NCI-H1436 treated with DMSO at 0.1 percent for 48 hours (cell line): ENCODE data around the gene BTNL2.

Source experiments
- DNase-seq: peaks from one replicate; lab custom pipeline; 2025; lab: John Stamatoyannopoulos, UW

BTNL2 gene

DNA sequence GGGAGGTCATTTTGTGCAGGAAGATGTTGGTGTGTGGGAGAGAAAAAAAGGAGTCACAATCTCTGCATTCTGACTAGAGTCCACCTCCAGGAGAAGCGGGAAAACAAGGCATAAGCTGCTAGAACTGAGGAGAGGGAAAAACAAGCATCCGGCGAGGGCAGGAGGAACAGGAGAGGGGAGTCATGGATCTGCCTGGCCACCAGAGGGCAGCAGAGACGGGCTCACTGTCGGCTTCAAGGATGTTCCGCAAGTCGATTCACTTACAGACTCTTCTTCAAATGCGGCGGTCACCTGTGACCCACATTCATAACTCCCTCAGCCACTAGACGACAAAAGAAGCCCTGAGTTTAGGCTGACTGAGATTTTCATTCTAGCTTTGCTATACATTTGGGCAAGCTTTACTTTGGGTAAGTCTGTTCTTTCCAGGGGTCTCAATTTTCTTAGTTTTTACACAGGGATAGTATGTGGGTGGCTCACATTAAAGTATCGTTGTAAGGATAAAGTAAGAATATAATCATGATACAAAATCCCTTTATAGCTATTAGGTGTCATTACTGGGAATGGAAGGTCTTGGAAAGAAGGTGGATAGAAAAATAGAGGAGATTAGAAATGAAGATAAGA lies 6.6 kb upstream of the BTNL2 start:
- DNase-seq, result no peak

DNA sequence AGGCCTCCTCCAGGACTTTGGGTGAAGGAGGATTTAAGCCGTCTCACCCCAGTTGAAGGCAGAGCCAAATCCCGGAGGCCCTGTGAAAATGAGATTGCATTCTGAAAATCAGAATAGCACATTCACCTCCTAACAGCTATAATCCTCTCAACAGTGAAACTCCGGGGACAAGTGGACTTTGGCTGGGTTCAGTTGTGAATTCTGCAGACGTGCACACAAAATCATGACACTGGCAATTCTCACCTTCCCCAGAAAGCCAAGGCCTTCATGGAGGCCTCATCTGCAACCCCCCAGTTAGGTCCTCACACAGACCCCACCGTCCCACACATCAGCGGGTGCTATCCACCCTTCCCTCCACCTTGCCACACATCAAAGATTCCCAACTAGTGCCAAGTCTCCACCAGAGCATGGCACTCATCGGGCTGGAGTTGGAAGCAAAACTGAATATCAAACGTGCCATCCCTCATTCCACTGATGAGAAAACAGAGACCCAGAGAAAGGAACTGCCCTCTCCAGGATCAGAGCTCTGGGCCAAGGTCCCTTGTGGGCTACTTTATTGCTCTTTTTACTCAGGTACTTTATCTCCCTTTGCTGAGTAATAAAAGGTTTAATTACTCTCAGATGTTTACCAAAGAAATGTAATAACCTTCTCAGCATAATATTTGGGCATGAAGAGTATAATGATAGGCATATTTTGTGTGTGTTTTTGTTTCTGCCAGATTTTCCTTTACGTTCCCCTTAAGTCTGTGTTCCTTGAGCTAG lies 4.8 kb upstream of the BTNL2 start:
- no peak for DNase-seq

DNA sequence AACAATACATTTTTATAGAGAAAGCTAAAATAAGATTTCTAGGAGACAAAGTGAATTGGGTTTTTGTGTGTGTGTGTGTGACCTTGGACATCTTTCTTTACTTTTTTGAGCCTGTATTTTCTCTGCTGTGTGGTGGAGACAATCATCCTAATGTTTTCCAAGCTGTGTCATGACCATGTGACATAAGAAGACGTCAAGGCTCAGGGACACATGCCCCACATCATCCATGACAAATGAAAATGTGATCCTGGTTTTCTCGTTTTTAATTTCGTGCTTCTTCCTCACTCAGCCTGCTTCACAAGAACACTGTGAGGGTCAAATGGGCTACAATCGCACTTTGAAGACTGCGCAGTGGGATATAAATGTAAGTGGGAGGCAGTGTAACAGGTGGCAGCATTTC lies 3.9 kb upstream of the BTNL2 start:
- no peak for DNase-seq

DNA sequence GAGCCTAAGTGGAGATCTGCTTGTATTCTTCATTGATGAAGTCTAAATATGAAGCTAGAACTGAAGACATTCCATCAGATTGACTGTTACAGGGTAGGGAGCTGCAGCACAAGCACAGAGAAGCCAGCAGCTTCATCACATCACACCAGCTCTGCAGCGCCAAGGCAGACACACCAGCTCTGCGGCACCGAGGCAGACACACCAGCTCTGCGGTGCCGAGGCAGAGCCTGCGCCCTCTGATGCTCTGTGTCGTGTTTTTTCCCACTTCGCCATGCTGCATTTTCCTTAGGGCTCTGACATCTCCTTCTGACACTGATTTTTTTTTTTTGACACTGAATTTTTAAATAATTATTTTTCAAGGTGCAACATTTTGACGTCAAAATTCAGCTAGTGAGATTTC lies 784 bp downstream of the BTNL2 start:
- DNase-seq, result no peak

DNA sequence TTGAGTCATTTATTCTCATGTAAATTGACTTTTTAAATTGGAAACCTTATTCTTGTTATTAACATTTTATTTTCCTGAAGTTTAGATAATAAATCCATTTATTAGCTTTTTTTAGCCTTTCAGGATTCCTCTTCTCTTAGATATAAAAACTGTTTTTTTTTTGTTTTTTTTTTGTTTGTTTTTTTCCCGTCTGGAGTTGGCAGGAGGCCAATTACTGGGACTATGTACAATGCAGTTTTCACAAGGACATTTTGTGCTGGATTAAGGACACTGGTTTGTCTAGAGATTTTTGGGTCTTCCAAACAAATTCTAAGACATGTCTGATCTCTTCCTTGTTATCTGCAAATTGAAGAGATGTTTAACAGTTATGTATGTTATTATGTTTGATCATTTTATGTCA lies 1.3 kb downstream of the BTNL2 start:
- DNase-seq, result no peak

DNA sequence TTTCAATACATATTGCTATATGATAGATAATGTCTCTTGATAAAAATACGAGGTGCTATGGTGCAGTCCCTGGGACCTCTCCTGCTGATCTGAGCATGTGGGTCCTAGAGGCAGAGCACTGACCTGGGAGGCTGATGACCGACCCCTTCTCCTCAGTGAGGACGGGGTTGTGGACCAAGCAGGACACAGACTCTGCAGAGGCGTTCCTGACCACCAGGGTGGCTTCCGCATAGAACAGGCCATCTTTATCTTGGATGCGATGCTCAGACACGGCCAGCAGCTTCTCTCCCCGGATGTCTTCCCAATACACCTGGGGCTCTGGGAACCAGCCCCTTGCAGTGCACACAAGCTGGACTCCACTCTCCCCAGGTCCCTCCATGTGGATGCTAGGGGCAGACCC lies 4.2 kb downstream of the BTNL2 start:
- no peak for DNase-seq

DNA sequence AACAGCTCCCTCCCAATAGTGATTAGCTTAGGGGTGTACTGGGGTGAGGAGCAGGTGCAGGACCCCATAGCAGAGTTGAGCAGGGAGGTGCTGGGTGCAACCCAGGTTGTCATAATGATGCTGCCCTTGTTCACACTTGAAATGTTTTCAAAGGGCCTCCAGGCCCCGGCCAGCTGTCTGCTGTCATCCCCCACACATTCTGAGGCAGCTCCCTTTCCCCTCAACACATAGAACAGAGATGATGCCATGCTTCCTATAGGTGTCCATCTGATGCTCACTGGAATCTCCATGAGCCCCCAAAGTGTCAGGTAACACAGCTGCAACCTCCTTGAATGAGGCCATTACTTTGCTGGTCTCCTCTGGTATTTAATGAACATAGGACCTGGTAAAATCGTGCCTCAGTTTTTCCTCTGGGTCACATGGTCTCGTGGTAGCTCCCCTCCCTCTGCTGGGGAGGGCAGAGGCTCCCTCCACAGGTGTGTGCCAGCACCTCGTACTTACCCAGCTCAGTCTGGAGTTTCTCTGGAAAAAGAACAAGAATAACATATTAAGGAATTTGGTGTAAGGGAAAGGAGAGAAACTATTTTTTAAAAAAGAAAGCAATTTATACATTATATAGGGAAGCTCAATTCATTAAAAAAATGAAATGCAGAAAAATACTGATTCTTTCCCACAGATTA lies 5.6 kb downstream of the BTNL2 start:
- DNase-seq, result no peak

DNA sequence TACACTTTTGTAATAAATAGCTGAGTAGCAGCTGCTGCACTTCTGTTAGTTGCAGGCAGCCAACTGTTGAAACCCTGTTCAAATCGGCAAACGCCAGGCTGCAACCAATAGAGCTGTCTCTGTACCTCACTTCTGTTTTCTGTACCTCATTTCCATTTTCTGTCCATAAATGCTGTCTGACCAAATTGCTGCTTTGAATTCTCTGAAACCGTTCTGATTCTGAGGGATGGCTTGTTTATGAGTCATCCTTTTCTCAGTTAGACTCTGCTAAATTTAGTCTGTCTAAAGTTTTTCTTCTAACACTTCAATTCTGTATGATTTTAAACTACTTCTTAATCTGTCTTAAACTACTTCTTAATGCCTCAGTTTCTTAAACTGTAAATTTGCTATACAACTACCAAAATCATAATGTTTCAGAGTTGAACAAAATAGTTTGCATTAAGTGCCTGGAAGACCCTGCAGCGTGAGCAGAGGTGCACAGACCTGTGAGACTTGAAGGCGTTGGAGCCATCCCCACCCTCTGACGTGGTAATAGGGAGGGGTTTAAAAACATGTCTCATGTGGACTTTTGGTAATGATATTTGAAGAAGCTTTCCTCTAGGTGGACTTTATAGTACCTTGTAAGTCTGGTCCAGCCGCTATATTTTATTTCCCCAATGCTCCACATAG lies 9.6 kb downstream of the BTNL2 start:
- DNase-seq, result no peak

DNA sequence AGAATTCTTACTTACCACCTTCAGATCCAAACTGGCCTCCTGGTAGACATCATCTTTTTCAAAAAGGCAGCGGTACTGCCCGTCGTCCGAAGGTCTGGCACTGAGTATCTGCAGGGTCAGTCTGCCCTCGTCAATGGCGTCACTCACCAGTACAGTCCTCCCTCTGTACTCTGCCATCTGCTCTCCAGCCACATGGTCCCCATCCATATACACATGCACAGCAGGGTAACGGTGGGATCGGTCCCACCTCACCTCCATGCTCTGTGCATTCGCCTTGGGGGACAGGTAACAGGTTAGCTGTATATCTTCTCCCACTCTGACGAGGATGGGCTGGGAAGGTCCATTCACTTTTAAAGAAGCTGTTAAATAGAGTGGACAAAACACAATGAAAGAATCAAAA lies 11.0 kb downstream of the BTNL2 start:
- no peak for DNase-seq

DNA sequence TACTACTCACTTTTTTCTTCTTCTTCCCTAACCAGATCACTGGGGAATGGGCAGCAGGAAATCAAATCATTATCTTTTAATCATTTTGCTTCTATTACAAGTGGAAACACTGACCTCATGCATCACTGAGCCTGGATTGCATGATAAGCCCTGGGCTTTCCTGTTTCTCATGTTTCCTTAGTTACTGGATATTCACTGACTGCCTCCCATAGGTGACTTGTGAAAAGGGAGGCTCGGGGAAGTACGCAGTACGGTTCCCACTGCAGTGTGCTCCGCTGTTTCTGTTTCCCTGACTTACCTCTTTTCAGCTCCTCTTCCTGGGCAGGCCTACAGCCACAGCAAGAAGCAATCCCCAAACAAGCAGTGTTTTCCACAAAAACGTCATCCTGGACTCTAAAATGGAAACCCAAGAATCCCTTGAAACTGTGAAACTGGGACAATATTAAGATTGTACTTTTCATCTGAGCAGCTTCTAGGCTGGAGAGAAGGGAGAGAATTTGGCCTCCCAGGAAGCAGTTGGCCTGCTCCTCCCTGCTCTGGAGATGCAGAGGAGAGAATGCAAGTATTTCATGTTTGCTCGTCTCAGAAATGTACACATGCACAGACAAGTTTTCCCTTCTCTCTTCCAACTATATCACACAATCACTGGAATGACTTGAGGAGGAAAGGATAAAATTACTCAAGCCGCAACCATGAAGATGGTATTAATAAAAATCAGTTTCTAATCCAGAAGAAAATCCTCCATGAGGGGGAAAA lies 13.1 kb downstream of the BTNL2 start:
- DNase-seq, result no peak

DNA sequence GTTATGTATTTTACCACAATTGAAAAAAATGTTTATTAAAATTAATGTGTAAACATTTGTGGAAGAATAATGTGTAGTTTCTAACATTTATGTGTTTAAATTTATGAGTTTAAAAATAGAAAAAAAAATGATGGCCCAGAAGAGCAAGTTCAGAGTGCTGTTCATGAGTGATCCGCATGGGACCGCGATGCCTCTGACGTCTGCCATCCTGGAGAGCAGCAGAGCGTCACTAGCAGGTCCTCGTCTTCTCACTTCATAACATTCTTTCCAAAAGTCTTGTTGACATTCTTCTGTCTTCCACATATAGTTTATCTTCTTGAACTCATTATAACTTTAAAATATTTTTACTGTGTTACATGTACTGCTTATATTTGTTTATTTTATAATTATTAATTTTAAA lies 15.5 kb downstream of the BTNL2 start:
- no peak for DNase-seq

DNA sequence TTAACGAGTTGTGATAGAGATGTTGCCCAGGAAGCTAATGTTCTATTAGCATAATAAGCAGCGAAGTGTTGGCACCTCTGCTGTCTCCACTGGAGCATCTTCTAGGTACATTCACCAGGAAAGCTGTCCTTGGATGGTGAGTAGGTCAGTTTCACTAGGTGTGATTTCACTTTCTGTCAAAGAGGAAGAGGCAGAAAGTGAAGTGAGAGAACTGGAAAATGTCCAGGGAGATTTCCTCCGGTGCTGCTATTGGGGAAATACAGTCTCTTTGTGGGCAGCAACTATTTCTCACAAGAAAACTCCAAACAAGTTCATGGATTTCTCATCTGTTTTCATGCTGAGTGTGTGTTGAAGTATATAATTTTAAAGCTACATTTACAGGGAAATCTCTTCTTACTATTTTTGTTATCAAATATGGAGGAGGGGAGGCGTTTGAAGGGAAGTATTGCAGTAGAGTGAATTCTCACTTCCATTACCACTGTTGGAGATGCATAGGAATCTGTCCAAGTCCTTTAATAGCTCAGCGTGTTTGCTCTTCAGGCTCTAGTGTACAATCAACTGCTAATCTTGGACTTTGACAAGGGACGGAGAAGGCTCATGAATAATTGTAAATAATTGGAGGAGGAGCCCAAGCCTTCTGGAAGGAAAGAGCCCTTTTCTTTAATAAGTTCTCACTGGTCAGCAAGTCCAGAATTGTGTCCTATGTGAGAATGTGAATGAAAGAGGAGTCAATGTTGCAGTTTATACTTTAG lies 19.2 kb downstream of the BTNL2 start:
- DNase-seq, result no peak

DNA sequence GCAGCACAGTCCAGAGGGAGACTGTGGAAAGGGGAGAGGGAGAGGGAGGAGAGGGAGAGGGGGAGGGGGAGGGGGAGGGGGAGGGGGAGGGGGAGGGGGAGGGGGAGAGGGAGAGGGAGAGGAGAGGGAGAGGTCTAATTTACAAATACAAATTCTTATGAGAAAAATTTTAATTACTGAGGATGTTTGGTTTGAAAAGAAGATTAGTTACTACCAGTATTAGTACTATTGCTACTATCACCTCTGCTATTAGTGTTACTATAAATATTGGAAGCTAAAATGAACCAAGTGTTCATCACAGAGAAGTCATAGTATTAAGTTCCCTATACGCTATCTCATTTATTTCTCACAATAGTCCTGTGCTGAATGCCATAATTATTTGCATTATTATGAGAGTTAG lies 20.9 kb downstream of the BTNL2 start:
- DNase-seq, result no peak

DNA sequence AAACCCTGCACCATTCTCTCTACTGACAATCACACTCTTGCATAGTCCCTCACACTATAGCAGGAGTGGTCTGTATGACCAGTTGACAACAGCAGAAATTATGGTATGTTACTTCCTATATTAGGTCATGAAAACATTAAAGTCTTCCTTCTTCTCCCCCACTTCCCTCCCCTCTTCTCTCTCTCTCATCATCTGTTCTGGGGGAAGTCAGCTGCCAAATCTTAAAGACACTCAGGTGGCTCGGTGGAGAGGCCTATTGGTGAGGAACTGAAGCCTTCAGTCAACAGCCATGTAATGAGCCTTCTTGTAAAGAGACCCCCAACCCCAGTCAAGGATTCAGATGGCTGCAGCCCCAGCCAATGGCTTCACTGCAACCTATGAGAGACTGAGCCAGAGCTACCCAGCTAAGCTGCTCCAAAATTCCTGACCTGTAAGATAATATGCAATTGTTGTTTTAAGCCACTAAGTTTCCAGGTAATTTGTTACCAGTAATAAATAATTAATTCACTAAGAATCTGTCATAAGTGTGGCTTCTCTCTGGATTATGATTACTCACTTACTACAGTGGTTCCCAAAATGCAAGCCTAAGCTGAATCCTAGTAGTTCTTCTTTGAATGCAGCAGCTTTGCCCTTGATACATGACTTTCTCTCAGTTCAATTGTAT lies 24.1 kb downstream of the BTNL2 start:
- no peak for DNase-seq

DNA sequence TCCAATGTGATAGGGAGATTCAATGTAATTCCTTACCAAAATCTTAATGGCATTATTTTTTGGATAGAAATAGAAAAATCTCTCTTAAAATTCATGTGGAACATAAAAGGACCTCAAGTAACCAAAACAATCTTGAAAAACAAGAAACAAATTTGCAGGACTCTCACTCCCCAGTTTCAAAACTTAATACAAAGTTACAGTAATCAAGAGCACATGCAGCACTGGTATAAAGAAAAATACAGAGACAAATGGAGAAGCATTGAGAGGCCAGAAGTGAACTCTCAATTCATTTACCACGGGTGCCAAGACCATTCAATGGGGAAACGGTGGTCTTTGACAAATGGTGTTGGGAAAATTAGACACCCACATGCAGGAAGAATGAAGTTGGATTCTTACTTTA lies 27.4 kb downstream of the BTNL2 start:
- no peak for DNase-seq

DNA sequence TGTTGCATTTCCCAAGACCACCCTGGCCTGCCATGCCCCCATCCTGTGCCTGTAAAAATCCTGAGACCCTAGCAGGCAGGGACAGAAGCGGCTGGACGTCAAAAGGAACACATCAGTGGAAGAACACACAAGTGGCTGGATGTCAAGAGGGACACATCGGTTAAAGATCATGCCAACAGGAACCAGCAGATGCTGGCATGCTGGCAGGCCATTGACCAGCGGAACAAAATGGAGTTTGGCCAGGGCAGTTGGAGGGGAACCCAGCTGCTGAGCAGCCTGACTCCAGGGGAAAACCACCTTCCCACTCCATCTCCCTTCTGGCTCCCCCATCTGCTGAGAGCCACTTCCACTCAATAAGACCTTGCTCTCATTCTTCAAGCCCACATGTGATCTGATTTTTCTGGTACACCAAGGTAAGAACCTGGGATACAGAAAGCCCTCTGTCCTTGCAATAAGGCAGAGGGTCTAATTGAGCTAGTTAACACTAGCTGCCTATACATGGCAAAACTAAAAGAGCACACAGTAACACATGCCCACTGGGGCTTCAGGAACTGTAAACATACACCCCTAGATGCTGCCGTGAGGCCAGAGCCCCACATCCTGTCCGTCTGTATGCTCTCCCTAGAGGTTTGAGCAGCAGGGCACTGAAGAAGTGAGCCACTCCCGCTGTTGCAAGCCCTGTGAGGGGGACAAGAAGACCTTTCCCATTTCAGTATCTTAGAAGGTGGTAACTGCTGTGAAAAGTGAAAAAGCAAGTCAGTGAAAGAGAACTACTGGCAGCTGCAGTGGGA lies 31.0 kb downstream of the BTNL2 start:
- DNase-seq, result no peak

DNA sequence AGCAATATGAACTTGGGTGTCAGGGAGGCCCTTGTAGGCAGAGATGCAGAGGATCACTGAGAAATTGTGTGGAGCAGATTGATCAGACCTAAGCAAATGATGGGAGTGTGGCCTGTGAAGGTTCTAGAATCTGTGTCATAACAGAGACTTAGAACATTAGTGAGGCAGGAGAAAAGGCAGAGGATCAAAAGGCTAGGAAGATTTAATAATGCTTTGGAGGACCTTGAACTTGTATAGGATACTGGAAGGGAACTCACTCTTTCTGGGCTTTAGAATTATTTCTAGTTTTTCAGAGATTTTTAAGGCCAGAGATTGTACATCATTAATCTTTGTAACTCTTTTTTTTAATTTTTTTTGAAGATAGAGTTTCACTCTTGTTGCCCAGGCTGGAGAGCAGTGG lies 35.2 kb downstream of the BTNL2 start, which contains the start of gene TSBP1:
Gene TSBP1, minus strand, starts transcription at position 101 of the 400 bp plus-strand sequence. CDS start 197 bp downstream, outside the sequence.
- no peak for DNase-seq

DNA sequence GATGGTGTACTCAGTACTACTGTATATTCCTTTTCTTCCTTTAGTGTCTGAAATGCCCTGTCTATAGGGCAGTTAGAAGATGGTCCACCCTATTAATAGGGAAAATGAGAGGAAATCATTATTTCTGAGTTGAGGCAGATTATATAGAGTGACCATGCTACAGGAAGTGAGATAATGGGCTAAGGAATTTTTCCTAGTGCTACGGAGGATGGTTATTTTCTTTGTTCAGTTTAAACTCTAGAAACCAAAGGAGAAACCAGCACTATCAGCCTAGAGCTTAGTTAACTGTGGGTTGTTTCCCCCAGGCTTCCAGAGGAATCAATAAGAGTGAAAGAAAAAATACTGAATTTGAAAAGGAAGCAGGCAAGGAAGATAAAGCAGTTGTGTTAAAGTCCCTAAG lies 35.8 kb downstream of the BTNL2 start:
- no peak for DNase-seq

DNA sequence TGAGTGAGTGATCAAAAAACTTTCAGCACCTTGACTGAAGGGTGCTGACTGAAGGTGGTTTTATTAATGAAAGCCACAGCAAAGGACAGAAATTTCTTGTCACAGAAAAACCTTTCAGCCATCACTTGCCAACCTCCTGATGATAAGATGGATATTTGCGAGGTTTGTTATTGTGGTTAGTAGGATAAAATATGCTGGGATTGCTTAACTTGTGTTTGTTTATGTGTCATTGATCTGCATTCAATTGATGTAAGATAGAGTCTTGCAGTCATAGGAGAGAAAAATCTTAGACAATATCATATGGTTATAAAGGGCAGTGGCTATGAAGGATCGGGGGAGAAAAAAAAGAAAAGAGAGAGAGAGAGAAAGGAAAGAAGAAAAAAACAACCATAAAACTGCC lies 36.5 kb downstream of the BTNL2 start:
- no peak for DNase-seq

DNA sequence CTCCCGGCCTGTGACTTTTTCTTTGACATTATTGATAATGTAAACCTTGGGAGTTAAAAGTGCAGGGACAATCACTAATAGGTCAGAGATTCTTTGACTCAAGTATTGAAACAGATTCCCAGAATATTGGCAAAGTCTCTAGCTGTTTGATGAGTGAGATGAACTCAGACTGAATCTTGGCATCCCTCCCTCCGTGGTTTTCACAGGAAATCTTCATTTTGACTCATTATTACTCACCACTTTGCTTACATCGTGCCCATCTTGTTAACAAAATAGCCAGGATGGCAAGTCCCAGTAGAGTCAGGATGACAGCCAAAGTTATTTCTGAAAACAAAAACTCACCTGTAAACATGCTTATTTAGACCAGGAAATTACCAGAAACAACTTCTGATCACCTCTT lies 37.3 kb downstream of the BTNL2 start:
- no peak for DNase-seq
